ENCODE data around the gene DPH2. TPM values are rescaled to one million over a fixed set of nuclear protein-coding genes. Genes with fewer than 3 reads are reported as not detected.
A peak's percentile ranks its signal among the peaks of the same experiment; 100 is the strongest.

The DPH2 gene
- total RNA-seq, 1 experiment from 2014 or later, result 33.9 TPM

DNA sequence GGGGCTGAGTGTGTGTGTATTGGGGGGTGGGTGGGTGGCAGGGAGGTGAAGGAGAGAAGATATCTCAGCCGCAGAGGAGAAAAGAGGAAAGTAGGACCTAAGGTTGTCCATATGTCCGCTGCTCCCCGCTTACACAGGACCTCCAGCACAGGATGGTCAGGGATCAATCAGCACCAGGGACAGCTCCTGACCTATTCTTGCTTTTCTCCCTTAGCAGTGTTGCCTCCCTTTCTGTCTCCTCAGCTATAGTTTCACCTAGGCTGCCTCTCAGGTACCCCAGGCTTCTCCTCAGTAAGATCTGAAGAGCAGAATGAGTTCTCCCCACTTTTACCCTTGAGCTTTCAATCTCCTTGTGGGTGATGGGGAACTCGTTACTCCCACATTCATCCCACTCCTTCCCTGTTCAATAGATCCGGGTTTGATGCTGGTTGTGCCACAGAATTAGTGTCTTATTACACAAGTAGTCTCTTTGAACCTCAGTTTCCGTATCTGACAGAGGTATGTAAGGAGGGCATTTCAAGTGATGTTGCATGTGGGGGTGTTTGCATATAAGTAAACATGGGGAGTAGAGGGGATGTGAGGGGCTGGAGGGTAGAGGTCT lies 1.4 kb upstream of the DPH2 start:
- DNase-seq (ENCODE audit: low read depth), result peak; percentile 47

DNA sequence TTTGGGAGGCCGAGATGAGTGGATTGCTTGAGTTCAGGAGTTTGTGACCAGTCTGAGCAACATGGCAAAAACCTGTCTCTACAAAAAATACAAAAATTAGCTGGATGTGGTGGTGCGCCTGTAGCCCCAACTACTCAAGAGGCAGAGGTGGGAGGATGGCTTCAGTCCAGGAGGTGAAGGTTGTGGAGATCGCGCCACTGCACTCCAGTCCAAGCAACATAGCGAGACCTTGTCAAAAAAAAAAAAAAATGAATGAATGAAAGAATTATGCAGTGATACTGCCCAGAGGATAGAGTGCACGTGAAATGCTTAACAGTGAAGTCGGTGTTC lies 429 bp upstream of the DPH2 start:
- no peak for DNase-seq (ENCODE audit: low read depth)

DNA sequence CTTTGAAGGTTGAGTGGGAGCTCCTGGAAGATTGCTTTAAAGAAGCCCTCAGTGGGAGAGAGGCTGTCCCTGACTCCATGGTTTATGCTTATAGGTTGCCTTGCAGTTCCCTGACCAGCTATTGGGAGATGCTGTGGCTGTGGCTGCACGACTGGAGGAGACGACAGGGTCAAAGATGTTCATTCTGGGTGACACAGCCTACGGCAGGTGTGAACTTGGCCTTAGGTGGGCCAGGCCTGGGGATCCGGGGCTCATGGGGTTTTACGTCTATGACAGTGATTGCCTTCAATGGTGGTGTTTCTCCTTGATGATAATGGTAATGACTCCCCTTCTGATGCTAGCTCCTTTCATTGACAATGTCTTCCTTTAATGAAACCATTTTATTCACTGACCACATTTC lies 692 bp downstream of the DPH2 start:
- no peak for DNase-seq (ENCODE audit: low read depth)

DNA sequence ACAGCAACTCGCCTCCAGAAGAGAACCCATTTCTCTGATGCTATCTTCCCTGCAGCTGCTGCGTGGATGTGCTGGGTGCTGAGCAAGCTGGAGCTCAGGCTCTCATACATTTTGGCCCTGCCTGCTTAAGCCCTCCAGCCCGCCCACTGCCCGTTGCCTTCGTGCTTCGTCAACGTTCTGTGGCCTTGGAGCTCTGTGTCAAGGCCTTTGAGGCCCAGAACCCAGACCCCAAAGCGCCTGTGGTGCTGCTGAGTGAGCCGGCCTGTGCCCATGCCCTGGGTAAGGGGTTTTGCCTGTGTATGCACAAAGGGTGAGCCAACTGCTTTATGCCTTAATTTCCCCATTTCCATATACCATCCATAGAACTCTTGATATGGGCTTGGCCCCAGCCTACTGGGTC lies 1.1 kb downstream of the DPH2 start:
- DNase-seq (ENCODE audit: low read depth), result no peak

DNA sequence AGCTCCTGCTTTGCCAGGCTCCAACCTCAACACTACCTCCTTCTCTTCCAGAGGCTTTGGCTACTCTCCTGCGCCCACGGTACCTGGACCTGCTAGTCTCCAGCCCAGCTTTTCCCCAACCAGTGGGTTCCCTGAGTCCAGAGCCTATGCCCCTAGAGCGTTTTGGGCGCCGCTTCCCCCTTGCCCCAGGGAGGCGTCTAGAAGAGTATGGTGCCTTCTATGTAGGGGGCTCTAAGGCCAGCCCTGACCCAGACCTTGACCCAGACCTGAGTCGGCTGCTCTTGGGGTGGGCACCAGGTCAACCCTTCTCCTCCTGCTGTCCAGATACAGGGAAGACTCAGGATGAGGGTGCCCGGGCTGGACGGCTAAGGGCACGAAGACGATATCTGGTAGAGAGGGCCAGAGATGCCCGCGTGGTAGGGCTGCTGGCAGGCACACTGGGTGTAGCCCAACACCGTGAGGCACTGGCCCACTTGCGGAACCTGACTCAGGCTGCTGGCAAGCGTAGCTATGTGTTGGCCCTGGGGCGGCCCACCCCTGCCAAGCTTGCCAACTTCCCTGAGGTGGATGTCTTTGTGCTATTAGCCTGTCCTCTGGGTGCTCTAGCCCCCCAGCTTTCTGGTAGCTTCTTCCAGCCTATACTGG lies 1.6 kb downstream of the DPH2 start:
- DNase-seq (ENCODE audit: low read depth), result no peak

DNA sequence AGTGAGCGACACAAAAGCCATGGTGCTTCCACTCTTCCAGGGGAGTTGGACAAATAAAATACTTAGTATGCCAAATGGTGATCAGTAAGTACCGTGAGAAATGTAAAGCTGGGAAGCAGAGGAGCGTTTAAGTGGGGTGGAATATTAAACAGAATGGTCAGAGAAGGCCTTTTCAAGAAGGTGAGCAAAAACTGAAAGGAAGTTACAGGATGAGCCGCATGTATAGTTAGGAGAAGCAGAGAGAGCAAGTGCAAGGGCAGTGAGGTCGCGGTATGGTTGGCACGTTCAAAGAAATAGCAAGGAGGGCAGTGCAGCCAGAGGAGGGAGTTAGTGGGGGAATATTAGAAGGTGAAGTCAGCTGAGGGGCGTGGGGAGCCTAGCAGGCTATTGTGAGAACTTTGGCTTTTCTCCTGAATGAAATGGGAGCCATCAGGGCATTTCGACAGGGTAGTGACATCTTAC lies 4.2 kb downstream of the DPH2 start:
- peak; percentile 34 for DNase-seq (ENCODE audit: low read depth)

DNA sequence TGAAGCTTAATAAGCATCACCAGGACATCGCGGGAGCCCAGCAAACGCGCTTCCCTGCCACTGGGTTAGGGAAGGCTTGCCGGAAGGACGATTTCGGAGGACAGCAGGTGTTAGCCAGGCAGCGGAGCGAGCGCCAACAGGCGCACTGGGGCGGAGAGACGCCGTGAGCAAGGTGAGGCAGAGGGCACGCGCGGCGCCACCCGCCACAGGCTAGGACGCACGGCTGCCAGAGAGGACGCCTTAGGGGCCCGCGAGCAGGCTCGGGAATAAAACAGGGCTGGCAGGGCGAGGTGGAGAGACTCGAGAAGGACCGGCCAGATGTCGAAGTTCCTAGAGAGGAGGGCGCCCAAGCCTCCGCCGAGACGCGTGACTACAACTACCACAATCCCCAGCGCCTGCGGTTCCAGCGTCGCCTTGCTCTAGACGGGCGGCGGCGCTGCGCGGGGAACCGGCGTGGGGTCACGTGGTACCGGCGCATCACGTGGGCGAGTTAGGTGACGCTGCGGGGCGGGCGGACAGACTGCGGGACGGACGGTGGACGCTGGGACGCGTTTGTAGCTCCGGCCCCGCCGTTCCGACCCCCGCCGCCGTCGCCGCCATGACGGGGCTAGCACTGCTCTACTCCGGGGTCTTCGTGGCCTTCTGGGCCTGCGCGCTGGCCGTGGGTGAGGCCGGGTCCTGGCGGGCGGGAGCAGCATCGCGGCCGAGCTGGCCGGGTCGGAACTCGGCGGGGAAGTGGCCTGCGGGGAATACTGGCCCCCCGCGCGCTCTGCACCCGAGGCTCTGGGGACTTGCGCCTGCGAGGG lies 4.8 kb downstream of the DPH2 start, which contains the start of gene ATP6V0B:
ATP6V0B (plus strand) TSS at position 518 of the 806 bp plus-strand sequence; CDS start at position 599, 81 bp downstream.
- peak; percentile 94 for DNase-seq (ENCODE audit: low read depth)

DNA sequence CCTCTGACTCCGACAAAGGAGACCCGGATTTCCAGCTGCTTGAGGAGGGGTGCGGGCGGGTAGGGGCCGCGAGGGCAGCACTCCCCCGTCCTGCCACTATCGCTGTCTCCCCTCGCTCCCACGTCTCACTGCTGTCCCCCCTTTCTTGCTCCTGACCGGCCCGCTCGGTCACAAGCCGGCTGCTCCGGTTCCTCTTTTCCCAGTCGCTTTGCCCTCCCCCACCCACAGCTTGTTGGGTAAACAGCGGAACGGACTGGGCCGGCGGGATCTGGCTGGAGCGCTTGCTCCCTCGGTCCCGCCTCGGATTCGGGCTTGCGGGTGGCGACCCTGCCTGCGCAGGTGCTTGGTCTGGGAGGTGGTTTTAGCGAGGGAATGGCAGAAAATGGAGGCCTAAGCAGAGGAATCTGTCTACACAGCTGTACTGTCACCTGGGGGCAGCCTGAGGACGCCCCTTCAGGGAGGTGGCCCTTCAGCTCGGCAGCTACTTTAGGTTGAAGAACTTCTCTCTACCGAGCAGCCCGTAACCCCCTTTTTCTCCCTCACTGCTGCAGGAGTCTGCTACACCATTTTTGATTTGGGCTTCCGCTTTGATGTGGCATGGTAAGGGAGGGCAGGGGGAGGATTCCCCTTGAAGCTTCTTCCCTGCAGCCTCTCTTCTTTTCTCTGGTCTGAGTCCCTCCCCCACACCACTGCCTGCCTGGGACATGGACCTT lies 5.6 kb downstream of the DPH2 start:
- peak; percentile 40 for DNase-seq (ENCODE audit: low read depth)

DNA sequence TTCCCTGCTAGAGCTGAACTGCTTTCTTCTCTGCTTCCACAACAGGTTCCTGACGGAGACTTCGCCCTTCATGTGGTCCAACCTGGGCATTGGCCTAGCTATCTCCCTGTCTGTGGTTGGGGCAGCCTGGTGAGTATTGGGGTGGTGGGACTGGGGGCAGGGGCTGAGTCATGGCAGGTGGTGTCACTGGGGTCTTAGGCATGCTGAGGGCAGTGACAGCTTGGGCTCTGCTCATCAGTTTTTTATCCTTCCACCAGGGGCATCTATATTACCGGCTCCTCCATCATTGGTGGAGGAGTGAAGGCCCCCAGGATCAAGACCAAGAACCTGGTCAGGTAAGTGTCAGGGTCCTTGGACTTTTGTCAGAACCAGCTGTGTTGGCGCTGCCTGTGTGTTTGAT lies 6.2 kb downstream of the DPH2 start:
- no peak for DNase-seq (ENCODE audit: low read depth)

DNA sequence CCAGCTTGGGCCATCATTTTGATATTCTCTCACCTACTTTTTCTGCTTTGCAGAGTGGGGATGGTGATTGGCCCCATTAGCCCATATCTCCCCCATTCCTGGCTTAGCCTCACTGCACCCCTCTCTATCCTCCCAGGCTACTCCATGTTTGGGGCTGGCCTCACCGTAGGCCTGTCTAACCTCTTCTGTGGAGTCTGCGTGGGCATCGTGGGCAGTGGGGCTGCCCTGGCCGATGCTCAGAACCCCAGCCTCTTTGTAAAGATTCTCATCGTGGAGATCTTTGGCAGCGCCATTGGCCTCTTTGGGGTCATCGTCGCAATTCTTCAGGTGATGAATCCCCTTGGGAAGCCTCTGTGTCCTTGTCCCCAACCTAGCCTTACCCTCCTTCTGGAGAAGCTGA lies 7.1 kb downstream of the DPH2 start:
- no peak for DNase-seq (ENCODE audit: low read depth)

DNA sequence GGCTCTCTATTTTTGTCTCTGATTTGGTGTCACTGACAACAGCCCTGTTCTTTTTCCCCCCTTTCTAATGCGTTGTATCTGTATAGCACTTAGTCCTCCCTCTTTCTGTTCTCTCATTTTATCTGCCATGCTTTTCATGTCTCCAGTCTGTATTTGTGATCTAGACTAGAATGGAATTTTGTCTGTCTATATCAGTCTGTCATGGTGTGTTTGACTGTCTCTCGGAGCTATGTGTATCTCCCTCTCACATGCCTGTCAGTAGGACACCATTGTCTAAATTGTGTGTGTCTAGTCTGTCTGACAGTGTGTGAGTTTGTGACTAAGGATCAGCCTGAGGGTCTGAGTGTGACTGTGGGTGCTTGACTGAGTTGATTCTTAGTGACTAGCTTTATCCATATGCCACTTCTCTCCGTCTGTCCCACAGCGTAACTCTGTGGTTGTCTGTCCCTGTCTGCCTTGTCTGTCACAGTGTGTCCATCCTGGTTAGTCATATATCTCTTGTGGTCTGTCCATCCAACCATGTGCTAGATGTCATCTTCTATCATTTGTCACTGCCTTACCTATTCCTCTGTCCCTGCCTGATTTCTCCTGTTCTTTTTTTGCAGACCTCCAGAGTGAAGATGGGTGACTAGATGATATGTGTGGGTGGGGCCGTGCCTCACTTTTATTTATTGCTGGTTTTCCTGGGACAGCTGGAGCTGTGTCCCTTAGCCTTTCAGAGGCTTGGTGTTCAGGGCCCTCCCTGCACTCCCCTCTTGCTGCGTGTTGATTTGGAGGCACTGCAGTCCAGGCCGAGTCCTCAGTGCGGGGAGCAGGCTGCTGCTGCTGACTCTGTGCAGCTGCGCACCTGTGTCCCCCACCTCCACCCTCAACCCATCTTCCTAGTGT lies 7.8 kb downstream of the DPH2 start:
- no peak for DNase-seq (ENCODE audit: low read depth)

DNA sequence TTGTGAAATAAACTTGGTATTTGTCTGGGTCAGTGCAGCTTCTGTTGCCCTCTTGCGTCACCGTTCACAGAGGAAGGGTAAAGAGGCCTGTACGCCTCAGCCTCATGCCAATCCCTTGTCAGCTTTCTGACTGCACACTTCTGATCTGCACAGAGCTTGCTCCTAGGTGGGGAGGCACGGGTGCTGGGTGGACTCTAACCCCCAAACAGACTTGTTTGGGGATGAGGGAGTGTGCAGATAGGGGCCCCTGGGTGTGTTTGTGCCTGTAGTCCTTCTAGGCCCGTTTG lies 8.4 kb downstream of the DPH2 start:
- DNase-seq (ENCODE audit: low read depth), result no peak

DNA sequence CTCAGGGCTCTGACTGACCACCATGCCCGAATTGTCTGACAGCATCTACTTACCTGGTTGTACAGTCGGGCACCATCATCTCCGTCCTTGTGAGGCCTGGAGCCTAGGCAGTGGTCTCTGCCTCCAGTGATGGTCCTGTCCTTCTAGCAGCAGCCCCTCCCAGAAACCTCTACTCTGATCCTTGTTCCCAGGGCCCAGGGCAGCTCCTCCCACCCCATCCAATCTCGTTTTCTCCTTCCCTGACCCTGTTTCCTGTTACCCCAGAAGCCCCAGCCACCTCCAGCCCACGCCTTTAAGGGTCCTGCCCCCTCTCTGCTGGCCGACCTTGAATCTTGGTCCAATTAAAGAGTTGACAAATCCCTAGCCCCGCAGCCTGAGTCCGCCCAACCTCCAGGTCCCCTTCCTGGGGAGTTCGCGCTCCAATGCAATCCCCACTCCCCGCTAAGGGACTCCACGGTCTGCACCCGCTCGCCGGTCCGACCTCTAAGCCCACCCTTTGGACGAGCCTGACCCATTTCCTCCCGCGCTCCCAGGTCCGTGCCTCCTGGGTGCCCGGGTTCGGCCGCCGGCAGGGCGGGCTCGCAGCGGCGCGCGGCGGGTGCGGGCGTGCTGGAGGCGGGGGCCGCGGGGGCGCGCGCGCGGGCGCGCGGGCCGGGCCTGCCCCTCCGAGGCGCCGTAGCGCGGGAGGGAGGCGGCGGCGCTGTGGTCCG lies 8.9 kb downstream of the DPH2 start, which contains the start of gene B4GALT2:
B4GALT2 (plus strand) TSS at position 660 of the 710 bp plus-strand sequence. CDS start 1,951 bp downstream, outside the sequence.
- peak; percentile 41 for DNase-seq (ENCODE audit: low read depth)

DNA sequence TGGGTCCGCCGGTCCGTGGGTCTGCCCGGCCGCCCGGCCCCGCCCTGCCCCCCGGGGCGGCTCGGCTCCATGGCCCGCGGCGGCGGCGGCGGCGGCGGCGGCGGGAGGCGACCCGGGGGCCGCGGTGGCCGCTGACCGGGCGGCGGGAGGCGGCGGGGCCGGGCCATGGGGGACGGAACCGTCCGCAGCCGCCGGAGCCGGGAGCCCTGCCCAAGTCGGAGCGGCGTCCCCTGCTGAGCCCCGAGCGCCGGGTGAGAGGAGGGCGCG lies 9.4 kb downstream of the DPH2 start:
- DNase-seq (ENCODE audit: low read depth), result no peak

DNA sequence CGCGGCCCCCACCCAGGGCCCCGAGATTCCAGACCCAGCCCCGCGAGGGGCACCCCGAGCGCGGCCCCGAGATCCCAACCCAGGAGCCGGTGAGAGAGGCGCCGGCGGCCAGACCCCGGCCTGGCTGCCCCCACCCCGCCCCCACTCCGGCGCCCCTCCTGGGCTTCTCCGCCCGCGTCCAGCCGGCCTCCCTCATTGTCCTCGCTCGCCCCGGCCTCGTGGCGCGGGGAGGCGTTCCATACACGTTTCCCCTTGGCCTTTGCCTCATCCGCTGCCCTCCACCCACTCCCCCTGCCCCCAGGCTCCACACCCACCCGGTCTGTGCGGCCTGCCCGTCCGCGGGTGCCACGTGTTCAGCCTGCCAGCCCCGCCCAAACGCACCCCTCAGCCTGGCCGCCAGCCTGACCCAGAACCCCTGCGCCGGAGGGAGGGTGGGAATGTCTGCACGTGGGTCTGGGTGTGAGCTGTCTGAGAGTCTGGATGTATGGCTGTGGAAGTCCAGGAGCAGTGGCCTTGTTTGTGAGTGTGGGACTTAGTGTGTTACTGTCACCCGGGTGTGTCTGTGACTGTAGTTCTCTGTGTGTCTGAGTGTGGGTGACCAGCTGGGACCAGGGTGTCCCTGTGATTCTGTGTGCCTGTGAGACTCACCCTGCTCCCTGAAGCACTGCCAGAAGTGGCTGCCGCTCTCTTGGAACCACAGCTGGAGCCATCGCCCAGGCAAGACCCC lies 9.9 kb downstream of the DPH2 start:
- DNase-seq (ENCODE audit: low read depth), result peak; percentile 58

DNA sequence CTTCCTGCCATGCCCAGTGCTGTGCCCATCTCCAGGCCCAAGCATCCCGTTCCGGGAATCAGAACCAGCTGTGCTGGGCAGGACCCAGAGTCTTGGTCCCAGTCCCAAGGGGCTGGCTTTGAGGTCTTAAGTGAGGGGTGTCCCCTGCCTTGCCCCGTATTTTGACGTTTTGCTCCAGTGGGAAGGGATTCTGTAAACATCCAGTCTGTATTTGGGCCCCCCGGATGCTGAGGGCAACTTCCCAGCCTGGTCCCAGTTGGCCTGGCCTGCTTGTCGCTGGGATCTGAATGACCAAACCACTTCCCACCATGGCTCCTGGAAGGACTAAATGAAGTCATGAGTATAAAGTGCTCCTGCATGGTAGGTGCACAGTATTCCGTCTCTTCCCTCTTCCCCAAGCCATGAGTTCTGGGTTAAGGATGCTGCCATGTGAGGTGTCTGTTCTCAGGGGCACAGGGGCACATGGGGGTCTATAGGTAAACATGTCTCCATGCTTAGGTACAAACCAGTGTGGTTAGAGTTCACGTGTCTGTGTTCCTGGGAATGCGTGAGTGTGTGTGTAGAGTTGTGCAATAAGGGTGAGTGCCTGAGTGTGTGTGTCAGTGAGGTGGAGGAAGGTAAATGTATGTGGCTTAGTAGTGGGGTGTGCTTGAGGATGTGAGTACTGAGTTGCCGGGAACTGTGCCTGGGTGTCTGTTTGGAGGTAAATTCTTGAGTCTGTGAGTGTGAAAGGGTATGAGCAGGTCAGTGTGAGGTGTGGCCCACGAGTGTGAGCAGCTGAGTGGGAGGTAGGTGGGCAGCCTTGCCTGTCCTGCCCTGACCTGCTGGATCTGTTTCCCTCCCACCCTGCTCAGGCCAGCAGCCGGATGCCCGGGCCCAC lies 10.7 kb downstream of the DPH2 start:
- no peak for DNase-seq (ENCODE audit: low read depth)

DNA sequence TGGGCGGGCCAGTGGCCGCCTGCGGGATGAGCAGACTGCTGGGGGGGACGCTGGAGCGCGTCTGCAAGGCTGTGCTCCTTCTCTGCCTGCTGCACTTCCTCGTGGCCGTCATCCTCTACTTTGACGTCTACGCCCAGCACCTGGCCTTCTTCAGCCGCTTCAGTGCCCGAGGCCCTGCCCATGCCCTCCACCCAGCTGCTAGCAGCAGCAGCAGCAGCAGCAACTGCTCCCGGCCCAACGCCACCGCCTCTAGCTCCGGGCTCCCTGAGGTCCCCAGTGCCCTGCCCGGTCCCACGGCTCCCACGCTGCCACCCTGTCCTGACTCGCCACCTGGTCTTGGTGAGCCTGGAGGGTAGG lies 11.3 kb downstream of the DPH2 start:
- DNase-seq (ENCODE audit: low read depth), result no peak

DNA sequence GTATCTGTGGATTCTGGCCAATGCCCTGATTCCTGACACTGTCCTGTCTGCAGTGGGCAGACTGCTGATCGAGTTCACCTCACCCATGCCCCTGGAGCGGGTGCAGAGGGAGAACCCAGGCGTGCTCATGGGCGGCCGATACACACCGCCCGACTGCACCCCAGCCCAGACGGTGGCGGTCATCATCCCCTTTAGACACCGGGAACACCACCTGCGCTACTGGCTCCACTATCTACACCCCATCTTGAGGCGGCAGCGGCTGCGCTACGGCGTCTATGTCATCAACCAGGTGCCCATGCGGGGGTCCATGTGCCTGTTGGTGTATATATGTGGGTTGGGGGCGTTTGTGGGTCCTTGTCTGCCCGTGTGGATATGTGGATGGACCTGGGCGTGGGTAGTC lies 11.8 kb downstream of the DPH2 start:
- no peak for DNase-seq (ENCODE audit: low read depth)

DNA sequence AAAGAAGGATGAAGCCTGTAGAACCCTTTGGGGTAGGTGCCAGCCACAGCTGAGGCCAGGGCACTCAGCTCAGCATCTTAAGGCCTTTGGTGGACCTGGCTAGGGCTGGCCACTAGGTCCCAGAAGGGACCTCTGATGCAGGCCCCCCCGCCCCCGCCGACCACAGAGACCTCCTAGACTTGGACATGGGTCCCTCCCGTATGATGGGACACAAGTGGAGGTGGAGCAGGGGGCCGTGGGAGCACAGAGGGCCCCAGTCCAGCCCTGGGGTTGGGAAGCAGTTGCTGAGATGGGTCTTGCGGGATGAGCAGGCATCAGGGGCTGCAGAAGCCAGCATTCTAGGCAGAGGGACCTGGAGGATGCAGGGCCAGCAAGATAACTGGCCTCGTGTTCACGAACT lies 12.4 kb downstream of the DPH2 start:
- no peak for DNase-seq (ENCODE audit: low read depth)
